ENCODE measurements around the gene SETDB1. TPM values are rescaled to one million over a fixed set of nuclear protein-coding genes. Genes with fewer than 3 reads are reported as not detected.

The SETDB1 gene
- total and polyA plus RNA-seq, 2 donors from 2014 or later, result 12.1 to 51.6 TPM

GRCh38 chr1:150968491-150968890 is 42.3 kb downstream of the SETDB1 start:
- FAIRE-seq (no peak), DNase-seq (no peak)
- no peak overlapping the region for H3K9ac ChIP-seq (ENCODE audit: low read length in 3 of 3)
- no peak overlapping the region for H3K27ac ChIP-seq (ENCODE audit: low read depth in 2 of 2, low read length in 2 of 2)
- TF ChIP-seq CTCF (IDR thresholded peaks at IDR 0.05; ENCODE audit: borderline replicate concordance, extremely low read depth, insufficient read depth), result no peak
- no peak overlapping the region for H3K4me3 ChIP-seq (ENCODE audit: low read length in 3 of 3)
- intact Hi-C loops (cut with DNase I), result no loop called here
- no peaks in the 10 kb centered on the region for H3K27me3 ChIP-seq (ENCODE audit: control insufficient read depth, insufficient read depth, low read length)
- peaks cover 6 to 52% (median 45%) of the 10 kb centered on the region in 3 donors for H3K36me3 ChIP-seq (ENCODE audit: control insufficient read depth in 2 of 3, insufficient read depth in 3 of 3, low read length in 3 of 3)
- H3K9me3 ChIP-seq (ENCODE audit: control insufficient read depth in 2 of 3, insufficient read depth in 1 of 3, low read length in 3 of 3), result no peaks in the 10 kb centered on the region
- peaks cover 4 to 41% (median 30%) of the 10 kb centered on the region in 3 donors for H3K4me1 ChIP-seq (ENCODE audit: control insufficient read depth in 2 of 3, insufficient read depth in 2 of 3, low read depth in 1 of 3, low read length in 3 of 3)

GRCh38 chr1:150969626-150970025 is 43.5 kb downstream of the SETDB1 start:
- Histone ChIP-seq H3K36me3 (ENCODE audit: control insufficient read depth in 2 of 3, insufficient read depth in 3 of 3, low read length in 3 of 3) (peaks cover 6 to 40% (median 34%) of the 10 kb centered on the region in 3 donors), H3K4me1 (ENCODE audit: control insufficient read depth in 2 of 3, insufficient read depth in 2 of 3, low read depth in 1 of 3, low read length in 3 of 3) (peaks cover 4 to 42% (median 30%) of the 10 kb centered on the region in 3 donors), H3K27me3 (ENCODE audit: control insufficient read depth, insufficient read depth, low read length) (no peaks in the 10 kb centered on the region), H3K27ac (ENCODE audit: low read depth in 2 of 2, low read length in 2 of 2) (peak overlapping the region in 1 of 2 donors; percentile 48), H3K4me3 (ENCODE audit: low read length in 3 of 3) (no peak overlapping the region), H3K9me3 (ENCODE audit: control insufficient read depth in 2 of 3, insufficient read depth in 1 of 3, low read length in 3 of 3) (no peaks in the 10 kb centered on the region), H3K9ac (ENCODE audit: low read length in 3 of 3) (no peak overlapping the region)
- DNase-seq (no peak), FAIRE-seq (no peak)
- intact Hi-C loops (cut with DNase I), result no loop called here
- TF ChIP-seq CTCF (IDR thresholded peaks at IDR 0.05; ENCODE audit: borderline replicate concordance, extremely low read depth, insufficient read depth), result no peak

GRCh38 chr1:150970808-150971582 is 44.8 kb downstream of the SETDB1 start:
- Histone ChIP-seq H3K27ac (ENCODE audit: low read depth in 2 of 2, low read length in 2 of 2) (peak overlapping the region; percentile 77 to 94), H3K9me3 (ENCODE audit: control insufficient read depth in 2 of 3, insufficient read depth in 1 of 3, low read length in 3 of 3) (no peaks in the 10 kb centered on the region), H3K4me1 (ENCODE audit: control insufficient read depth in 2 of 3, insufficient read depth in 2 of 3, low read depth in 1 of 3, low read length in 3 of 3) (peaks cover 4 to 42% (median 30%) of the 10 kb centered on the region in 3 donors), H3K27me3 (ENCODE audit: control insufficient read depth, insufficient read depth, low read length) (no peaks in the 10 kb centered on the region), H3K36me3 (ENCODE audit: control insufficient read depth in 2 of 3, insufficient read depth in 3 of 3, low read length in 3 of 3) (peaks cover 6 to 30% (median 28%) of the 10 kb centered on the region in 3 donors), H3K4me3 (ENCODE audit: low read length in 3 of 3) (peak overlapping the region; percentile 24 to 94 (median 54)), H3K9ac (ENCODE audit: low read length in 3 of 3) (peak overlapping the region in 2 of 3 donors; percentile 13 to 54)
- intact Hi-C loops (cut with DNase I), result no loop called here
- DNase-seq, result peak; percentile 64 to 95 (median 72)
- no peak for TF ChIP-seq CTCF (IDR thresholded peaks at IDR 0.05; ENCODE audit: borderline replicate concordance, extremely low read depth, insufficient read depth)
- FAIRE-seq, result no peak

All from kidney (tissue), 14 donors.